OCI-LY1 (cell line): ENCODE data around the gene ROR1.

ENCODE experiments used
- EZH2 ChIP-seq: fragments of 200-600 bp; sonication (generic), shearing (Covaris generic); IDR thresholded peaks from 2 replicates; pipeline ENCODE4 v1.8.0; 2017; ENCODE audit warnings: borderline replicate concordance, mixed run types, mild to moderate bottlenecking, antibody characterized with exemption, low read length, moderate library complexity, mixed read lengths
- TF ChIP-seq, protein P1 (sequence below): fragments of 200-600 bp; sonication (generic), shearing (Covaris generic); IDR thresholded peaks from 2 replicates; pipeline ENCODE4 v1.5.1; 2017; ENCODE audit warnings: mild to moderate bottlenecking, antibody characterized with exemption, low read length, moderate library complexity, mixed read lengths

DNA sequence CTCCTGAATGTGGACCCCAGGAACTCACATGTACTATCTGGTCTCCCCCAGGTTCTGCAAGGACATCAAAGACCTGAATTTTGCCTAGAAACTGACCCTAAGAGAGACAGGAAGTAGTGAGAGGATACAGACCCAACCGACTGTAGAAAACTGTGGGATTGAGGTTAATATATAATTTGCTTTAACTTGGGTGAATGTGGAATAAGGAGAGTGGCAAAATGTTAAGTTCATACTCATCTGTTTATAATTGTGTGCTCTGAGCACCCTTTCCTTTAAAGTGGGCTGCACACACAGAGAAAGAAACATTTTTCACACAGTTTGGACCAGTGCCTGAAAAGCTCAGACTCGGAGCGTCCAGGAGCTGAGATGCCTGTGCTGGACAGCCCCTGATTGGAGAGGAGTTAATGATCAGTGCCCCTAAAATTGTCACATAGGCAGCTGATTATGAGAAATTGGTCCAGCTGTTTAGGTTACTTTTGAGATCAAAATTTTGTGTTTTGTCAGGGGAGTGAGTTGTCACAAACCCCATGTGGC is 37.2 kb downstream of the ROR1 start:
- TF ChIP-seq, protein P1, sequence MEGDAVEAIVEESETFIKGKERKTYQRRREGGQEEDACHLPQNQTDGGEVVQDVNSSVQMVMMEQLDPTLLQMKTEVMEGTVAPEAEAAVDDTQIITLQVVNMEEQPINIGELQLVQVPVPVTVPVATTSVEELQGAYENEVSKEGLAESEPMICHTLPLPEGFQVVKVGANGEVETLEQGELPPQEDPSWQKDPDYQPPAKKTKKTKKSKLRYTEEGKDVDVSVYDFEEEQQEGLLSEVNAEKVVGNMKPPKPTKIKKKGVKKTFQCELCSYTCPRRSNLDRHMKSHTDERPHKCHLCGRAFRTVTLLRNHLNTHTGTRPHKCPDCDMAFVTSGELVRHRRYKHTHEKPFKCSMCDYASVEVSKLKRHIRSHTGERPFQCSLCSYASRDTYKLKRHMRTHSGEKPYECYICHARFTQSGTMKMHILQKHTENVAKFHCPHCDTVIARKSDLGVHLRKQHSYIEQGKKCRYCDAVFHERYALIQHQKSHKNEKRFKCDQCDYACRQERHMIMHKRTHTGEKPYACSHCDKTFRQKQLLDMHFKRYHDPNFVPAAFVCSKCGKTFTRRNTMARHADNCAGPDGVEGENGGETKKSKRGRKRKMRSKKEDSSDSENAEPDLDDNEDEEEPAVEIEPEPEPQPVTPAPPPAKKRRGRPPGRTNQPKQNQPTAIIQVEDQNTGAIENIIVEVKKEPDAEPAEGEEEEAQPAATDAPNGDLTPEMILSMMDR: no peak
- no peak for TF ChIP-seq EZH2
